Fibroblast of the aortic adventitia (primary cell): ENCODE measurements around the gene CLIP3. TPM values are rescaled to one million over a fixed set of nuclear protein-coding genes. Genes with fewer than 3 reads are reported as not detected.

Experiments
- DNase-seq: peaks from one replicate; pipeline ENCODE4 v3.0.0-alpha.2; 2010; ENCODE audit warnings: low read depth
- H3K4me3 ChIP-seq: 2 replicates; pipeline ENCODE4 v1.5.1; 2011; ENCODE audit warnings: low read depth, mild to moderate bottlenecking, control low read depth, low read length, moderate library complexity
- total RNA-seq: library from RNA; depleted of rRNA; stranded (reverse); fragments of >200 nt; gene quantifications from 2 replicates; pipeline ENCODE4 v1.2.3, GENCODE V29; 2012; ENCODE audit warnings: low replicate concordance
- TF ChIP-seq, protein P1 (sequence below): IDR thresholded peaks from 2 replicates; pipeline ENCODE4 v1.5.1; 2011; ENCODE audit warnings: mild to moderate bottlenecking, low read length, control low read depth, inconsistent platforms; ENCODE audit not compliant: insufficient read depth

The CLIP3 gene
- total RNA-seq, 1 donor, result 7.4 TPM

DNA sequence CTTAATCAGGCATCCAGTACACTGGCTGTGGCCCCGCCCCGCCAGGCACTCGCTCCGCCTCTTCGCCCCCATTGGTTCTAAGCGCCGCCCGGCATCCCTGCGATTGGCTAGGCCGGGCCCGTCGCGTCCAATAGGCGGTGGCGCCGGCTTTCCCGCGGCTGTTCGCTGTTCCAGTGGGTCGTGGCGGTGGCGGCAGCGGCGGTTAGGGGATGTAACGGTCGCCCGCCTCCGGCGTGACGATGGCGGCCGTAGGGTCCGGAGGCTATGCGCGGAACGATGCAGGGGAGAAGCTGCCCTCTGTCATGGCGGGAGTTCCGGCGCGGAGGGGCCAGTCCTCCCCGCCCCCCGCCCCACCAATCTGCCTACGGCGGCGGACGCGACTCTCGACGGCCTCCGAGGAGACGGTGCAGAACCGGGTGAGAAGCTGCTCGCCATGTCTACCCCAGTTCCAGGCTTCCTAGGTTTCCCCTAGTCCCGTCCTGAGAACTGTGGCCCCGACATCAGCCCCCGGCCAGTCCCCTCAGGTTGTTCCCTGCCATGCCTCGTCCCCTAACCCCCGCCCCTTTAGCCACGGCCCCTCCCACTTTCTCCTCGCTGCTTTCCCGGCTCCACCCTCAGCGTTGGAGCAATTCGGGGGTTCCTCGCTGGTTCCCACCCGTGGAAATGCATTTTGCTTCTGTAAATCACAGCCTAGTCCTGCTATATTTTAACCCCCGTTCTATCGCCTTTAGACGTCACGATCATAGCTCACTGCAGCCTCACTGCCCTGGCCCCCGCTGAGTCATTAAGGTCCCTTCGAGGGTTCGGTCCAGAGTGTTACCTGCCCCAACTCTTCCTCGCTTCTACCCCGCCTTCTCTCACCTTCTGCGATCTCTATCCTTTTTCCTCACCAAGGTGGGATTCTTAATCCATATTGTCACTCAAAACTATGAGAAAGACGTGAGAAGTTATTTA, 22.3 kb upstream of the CLIP3 start, which contains the start of gene WDR62:
TSS of gene WDR62 (plus strand) at position 165 of the 954 bp plus-strand sequence. CDS start at position 240, 75 bp downstream.
- DNase-seq, result no peak
- TF ChIP-seq, protein P1, sequence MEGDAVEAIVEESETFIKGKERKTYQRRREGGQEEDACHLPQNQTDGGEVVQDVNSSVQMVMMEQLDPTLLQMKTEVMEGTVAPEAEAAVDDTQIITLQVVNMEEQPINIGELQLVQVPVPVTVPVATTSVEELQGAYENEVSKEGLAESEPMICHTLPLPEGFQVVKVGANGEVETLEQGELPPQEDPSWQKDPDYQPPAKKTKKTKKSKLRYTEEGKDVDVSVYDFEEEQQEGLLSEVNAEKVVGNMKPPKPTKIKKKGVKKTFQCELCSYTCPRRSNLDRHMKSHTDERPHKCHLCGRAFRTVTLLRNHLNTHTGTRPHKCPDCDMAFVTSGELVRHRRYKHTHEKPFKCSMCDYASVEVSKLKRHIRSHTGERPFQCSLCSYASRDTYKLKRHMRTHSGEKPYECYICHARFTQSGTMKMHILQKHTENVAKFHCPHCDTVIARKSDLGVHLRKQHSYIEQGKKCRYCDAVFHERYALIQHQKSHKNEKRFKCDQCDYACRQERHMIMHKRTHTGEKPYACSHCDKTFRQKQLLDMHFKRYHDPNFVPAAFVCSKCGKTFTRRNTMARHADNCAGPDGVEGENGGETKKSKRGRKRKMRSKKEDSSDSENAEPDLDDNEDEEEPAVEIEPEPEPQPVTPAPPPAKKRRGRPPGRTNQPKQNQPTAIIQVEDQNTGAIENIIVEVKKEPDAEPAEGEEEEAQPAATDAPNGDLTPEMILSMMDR, result no peak
- H3K4me3 ChIP-seq, result peak within 1 kb of the TSS; percentile 72

DNA sequence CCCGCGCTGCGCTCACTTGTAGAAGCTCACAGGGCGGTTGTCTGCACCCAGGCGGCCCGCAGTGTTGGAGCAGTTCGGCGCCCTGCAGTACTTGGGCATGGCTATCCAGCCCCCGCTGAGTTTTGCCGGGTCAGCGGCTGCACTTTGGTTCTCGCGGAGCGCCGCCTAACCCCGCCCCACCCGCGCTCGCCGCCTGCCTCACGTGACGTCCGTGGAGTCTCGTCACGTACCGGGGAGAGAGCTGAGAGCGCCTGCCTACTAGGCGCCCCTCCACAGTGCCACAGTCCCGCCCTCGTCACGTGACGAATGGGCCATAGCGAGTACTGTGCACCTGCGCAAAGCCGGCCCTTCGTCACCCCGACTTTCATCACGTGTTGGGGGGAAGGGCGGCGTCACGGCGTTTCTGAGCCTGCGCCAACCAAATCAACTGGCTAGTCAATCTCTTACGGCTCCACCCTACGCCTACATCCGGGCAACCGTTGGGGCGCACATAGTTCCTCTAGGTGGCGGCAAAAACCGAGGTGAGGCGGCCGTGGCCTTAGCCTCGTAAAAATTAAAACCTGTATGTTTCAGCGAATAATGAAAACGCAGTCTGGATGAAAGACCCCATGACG, 21.6 kb upstream of the CLIP3 start, which contains the start of gene THAP8:
TSS of gene THAP8 (minus strand) at position 167 of the 614 bp plus-strand sequence. CDS start at position 99, 68 bp downstream.
- TF ChIP-seq, protein P1, result peak; percentile 61
- H3K4me3 ChIP-seq, result peak within 1 kb of the TSS; percentile 72
- DNase-seq, result peak; percentile 99

DNA sequence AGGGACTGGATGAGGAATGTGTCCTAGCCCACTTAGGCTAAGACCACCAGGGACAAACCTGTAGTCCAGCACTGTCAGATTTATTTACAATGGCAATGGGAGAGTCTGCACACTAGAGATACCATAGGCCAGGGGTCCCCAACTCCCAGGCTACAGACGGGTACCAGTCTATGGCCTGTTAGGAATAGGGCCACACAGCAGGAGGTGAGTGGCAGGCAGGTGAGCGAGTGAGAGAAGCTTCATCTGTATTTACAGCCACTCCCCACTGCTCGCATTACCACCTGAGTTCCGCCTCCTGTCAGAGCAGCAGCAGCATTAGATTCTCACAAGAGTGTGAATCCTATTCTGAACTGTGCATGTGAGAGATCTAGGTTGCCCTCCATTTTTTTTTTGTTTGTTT, 19.0 kb upstream of the CLIP3 start:
- no peak overlapping the region for H3K4me3 ChIP-seq
- no peak for DNase-seq
- TF ChIP-seq, protein P1, result no peak

DNA sequence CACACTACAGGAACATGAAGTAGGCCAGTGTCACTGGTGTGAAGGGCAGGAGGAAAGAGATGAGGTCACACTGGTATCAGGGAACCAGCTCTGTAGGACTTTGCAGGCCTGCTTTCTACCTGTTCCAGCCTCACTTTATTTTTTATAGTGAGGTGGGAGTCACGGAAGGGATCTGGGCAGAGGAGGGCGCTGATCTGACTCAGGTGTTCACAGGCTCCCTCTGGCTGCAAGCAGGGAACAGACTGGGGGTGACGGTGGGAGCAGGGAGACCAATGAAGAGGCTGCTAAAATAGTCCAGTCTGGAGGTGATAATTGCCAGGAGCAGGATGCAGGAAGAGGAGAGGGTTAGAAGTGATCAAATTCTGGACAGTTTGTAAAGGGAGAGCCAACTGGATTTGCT, 18.6 kb upstream of the CLIP3 start:
- TF ChIP-seq, protein P1, result peak; percentile 11
- no peak for DNase-seq
- no peak overlapping the region for H3K4me3 ChIP-seq

DNA sequence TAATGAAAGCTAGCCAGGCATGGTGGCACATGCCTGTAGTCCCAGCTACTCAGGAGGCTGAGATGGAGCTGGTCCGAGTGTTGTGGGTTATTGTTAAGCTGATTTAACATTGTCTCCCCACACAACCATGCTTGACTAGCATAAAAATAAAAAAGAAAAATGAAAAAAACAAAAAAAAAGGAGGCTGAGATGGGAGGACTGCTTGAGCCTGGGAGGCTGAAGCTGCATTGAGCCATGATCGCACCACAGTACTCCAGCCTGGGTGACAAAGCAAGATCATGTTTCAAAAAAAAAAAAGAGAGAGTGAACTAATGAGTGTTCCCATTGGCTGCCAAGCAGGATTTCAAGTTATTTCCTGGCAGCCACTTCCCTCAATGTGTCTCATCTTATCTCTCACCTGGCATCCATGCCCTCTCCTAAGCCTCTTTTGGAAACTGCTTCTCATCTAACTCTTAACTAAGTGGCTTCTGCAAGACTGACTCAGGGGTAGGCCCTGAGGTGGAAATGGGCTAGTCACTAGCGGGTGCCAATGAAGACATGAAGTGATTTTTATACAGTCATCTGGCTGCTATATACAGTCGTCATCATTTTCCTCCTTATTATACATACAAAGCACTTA, 16.5 kb upstream of the CLIP3 start:
- TF ChIP-seq, protein P1, result no peak
- DNase-seq, result no peak
- no peak overlapping the region for H3K4me3 ChIP-seq

DNA sequence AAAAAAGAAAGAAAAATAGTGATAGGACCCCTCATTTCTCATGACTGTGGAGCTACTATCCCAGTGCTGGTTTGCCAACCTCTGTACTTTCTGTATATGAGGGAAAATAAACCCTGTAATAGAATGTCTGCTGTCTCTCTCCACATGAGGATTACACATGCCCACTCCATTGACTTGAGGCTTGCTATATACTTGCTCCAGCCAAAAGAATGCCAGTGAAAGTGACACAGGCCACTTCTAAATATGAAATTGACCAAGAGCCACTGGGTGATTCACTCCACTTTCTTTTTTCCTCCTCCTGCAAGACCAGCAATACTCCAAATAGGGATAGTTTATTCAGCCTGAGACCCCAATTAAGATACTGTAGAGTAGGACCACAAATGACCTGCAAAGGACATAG, 15.2 kb upstream of the CLIP3 start:
- TF ChIP-seq, protein P1, result no peak

More for the DNA sequence above, 15.2 kb upstream of the CLIP3 start:
- no peak for DNase-seq
- no peak overlapping the region for H3K4me3 ChIP-seq
